ENCODE measurements around the gene KCP.

DNA sequence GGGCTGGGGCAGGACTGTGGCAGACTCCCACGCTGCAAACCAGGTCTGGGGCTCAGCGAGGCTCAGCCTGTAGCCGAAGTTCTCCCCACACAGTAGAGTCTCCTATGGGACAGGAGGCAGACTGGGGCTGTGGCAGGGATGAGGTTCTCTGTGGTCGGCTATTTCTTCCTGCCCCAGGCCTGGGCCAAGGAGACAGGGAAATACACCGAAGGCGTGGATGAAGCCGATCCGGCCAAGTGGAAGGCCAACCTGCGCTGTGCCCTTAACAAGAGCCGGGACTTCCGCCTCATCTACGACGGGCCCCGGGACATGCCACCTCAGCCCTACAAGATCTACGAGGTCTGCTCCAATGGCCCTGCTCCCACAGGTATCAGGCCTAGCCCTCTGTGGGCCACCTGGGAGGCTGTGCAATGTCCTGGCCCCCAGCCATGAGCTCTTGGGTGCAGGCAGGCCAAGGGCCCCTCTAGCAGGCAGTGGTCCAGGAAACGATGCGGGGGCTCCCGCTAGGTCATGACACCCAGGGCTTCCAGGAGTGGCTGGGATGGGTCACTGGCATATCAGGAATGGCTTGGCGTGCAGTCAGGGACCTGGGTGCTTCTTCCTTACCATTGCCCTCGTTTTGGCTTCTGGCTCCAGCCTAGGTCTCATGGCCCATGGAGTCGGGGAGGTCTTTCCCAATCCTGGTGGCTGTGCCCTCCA is 35.3 kb upstream of the KCP start:
- TF ChIP-seq, protein P1, sequence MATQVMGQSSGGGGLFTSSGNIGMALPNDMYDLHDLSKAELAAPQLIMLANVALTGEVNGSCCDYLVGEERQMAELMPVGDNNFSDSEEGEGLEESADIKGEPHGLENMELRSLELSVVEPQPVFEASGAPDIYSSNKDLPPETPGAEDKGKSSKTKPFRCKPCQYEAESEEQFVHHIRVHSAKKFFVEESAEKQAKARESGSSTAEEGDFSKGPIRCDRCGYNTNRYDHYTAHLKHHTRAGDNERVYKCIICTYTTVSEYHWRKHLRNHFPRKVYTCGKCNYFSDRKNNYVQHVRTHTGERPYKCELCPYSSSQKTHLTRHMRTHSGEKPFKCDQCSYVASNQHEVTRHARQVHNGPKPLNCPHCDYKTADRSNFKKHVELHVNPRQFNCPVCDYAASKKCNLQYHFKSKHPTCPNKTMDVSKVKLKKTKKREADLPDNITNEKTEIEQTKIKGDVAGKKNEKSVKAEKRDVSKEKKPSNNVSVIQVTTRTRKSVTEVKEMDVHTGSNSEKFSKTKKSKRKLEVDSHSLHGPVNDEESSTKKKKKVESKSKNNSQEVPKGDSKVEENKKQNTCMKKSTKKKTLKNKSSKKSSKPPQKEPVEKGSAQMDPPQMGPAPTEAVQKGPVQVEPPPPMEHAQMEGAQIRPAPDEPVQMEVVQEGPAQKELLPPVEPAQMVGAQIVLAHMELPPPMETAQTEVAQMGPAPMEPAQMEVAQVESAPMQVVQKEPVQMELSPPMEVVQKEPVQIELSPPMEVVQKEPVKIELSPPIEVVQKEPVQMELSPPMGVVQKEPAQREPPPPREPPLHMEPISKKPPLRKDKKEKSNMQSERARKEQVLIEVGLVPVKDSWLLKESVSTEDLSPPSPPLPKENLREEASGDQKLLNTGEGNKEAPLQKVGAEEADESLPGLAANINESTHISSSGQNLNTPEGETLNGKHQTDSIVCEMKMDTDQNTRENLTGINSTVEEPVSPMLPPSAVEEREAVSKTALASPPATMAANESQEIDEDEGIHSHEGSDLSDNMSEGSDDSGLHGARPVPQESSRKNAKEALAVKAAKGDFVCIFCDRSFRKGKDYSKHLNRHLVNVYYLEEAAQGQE (IDR thresholded peaks at IDR 0.05; ENCODE audit: low read depth) = no peak
- no peak for TF ChIP-seq TAF1 (IDR thresholded peaks at IDR 0.05; ENCODE audit: low read depth)
